Epidermal melanocyte (primary cell): ENCODE data around the gene PPCS.
"Not testable (repeated sequence)": the region's sequence is repeated elsewhere in the genome, so short reads cannot be mapped to it uniquely, and the experiment has no call there.

ENCODE experiments used
- DNase-seq: peaks from one replicate; pipeline ENCODE4 v3.0.0; 2011; ENCODE audit warnings: low spot score; ENCODE audit not compliant: insufficient read length

The PPCS gene

GRCh38 chr1:42450061-42450460, 6.3 kb upstream of the PPCS start:
- no peak for DNase-seq

DNA sequence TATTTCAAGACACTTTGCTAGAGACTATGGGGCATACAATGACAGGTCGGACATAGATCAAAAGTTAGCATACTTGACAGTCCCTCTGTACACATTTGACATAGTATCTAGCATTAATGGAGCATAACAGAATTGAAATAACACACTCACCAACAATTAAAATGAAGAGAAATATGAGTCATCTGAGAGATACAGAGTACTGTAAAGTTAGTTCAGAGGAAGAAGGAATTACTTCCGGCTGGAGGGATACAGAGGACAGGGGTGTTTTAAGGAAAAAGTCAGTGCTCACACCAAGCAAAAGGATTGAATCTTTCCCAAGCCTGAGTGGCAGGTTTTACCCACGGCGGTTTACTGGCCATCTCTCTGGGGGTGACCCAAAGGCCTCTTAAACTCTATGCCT, 3.0 kb upstream of the PPCS start:
- no peak for DNase-seq

- no peak for DNase-seq
Observed at GRCh38 chr1:42454403-42454802, 1.9 kb upstream of the PPCS start.

- no peak for DNase-seq
Observed at GRCh38 chr1:42456754-42457089, 379 bp downstream of the PPCS start.

DNA sequence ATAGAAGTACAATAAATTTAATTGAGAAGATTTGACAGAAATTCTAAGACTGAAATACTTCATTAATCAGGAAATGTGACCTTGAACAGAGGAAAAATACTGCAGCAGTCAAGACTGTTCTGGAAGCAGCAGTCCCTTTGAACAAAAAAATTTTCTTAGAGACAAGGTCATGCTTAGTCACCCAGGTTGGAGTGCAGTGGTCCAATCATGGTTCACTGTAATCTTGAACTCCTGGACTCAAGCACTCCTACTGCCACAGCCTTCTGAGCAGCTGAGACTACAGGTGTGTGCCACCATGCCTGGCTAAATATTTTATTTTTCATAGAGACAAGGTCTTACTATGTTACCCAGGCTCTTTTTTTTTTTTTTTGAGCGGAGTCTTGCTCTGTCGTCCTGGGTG, 4.9 kb downstream of the PPCS start:
- DNase-seq = no peak

GRCh38 chr1:42462828-42463763, 6.8 kb downstream of the PPCS start, which contains the start of gene CCDC30:
Gene CCDC30, plus strand, starts transcription at chr1:42463286. Its CDS starts 17,266 bp downstream, at chr1:42480552.
- DNase-seq = peak; percentile 98

GRCh38 chr1:42463921-42464320, 7.6 kb downstream of the PPCS start:
- no peak for DNase-seq

- no peak for DNase-seq
Observed at GRCh38 chr1:42466030-42466429, 9.7 kb downstream of the PPCS start.

GRCh38 chr1:42469727-42470126, 13.4 kb downstream of the PPCS start:
- no peak for DNase-seq

DNA sequence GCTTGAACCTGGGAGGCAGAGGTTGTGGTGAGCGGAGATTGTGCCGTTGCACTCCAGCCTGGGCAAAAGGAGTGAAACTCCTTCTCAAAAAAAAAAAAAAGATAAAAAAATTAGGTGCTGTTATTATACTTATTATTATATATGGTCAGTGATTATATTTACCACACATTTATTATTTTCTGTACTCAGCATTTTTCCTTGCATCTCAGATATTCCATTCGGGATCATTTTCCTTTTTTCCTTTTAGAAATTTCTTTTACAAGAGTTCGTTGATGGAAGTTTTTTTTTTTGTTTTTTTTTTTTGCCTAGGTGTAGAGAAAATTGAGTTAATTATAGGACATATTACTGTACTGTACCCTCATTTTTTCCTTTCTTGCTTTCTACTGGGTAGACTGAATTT, 20.3 kb downstream of the PPCS start:
- no peak for DNase-seq

DNA sequence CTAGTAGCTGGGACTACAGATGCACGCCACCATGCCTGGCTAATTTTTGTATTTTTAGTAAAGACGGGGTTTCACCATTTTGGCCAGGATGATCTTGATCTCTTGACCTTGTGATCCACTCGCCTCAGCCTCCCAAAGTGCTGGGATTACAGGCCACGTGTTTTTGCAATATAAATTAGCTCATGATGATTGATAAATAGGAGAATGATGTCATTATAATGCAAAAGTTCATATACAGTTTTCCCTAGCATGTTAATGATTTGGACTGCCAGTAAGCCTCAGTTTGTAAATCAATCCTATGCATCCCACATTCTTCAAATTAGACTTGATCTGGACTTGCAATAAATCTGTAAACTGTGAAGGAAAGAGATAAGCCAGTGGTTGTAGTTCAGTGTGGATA, 21.0 kb downstream of the PPCS start:
- DNase-seq = not testable (repeated sequence)

DNA sequence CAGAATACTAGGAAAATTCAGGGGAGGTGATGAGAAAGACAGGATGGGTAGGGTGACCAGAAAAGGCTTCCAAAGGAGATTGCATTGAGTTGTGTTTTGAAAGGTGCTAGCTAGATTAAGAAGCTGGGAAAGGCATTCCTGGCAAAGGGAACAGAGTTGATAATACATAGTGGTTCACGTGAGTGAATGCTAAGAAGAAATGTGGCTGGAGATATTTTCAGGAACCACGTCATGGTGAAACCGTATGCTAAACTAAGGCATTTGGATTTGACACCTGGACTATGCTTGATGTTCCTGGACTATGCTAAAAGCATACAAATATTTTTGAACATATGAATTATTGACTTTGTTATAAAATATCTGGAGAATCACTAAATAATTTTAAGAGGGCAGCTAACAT, 21.4 kb downstream of the PPCS start:
- no peak for DNase-seq

- DNase-seq = no peak
Observed at GRCh38 chr1:42479621-42480020, 23.3 kb downstream of the PPCS start.

DNA sequence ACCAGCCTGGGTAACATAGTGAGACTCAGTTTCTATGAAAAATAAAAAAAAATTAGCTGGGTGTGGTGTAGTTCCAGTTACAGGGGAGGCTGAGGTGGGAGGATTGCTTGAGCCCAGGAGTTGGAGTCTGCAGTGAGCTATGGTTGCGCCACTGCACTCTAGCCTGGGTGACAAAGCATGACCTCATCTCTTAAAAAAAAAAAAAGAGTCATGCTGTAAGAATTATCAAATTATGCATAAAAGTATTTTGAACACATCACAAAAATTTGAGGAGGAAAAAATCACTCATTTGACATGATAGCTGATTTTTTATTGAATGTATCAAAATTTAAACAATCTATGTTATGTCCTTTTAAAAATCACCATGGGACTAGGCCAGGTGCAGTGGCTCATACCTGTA, 24.6 kb downstream of the PPCS start:
- no peak for DNase-seq

- no peak for DNase-seq
Observed at GRCh38 chr1:42482635-42483153, 26.4 kb downstream of the PPCS start.

GRCh38 chr1:42484382-42484781, 28.0 kb downstream of the PPCS start:
- DNase-seq = no peak

DNA sequence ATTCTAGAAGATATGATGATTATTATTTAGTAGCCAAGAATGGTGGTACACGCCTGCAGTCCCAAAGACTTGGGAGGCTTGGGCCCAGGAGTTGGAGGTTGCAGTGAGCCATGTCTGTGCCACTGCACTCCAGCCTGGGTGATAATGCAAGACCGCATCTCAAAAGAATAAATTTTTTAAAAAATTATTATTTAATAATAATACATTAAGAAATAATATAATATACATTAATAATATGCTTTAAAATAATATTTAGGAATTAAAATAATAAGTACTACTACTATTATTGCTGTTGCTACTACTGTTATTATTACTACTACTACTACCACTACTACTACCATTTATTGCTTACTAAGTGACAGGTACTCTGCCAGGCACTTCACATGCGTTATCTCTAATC, 33.9 kb downstream of the PPCS start:
- DNase-seq = no peak

DNA sequence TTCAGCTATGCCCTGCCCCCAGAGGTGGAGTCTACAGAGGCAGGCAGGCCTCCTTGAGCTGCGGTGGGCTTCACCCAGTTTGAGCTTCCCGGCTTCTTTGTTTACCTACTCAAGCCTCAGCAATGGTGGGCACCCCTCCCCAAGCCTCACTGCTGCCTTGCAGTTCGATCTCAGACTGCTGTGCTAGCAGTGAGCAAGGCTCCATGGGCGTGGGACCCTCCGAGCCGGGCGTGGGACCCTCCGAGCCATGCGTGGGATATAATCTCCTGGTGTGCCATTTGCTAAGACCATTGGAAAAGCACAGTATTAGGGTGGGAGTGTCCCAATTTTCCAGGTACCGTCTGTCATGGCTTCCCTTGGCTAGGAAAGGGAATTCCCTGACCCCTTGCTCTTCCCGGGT, 45.7 kb downstream of the PPCS start:
- not testable (repeated sequence) for DNase-seq

DNA sequence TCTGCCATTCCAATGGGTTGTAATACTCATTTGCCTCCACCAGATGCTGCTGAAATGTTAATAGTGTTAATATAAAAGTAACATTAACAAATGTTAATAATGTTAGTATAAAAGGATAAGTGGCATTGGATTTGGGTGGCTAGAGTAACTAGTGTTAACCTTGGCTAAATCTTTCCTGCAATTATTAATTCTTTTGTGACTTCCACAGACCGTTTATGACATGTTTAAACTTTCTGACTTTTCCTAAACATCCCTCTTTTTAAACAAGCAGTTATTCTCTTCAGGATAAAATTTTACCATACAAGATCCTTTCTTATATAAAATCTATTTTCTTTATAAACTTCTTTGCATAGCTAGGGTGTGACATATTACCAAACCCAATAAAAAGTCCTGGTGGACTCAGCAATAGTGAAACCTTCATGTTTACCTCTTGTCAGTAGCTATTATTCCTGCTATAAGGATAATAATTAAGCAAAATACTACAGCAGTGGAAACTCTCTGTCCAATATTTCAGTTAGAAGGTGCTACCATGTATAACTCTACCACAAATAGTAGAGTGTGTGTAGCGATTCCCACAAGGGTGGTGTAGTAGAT, 48.3 kb downstream of the PPCS start:
- DNase-seq = no peak

DNA sequence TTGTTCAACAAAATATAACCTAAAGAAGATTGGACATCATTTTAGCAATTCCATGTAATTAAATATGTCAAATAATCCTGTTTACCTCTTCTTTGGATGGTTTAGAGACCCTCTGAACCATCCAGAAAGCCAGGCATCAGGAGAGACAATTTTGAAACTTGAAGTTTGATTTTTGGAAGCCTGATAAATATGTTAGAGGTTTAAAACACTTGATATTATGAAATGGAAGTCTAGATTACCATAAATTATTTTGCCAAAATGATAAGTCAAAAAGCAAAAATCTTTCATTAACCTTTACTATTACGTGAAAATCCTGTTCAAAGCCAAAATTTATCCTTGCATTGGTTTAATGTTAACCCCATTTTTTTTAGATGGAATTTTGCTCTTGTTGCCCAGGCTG, 50.2 kb downstream of the PPCS start:
- DNase-seq = no peak
